Measurements from ENCODE around the gene DGLUCY.

DNA sequence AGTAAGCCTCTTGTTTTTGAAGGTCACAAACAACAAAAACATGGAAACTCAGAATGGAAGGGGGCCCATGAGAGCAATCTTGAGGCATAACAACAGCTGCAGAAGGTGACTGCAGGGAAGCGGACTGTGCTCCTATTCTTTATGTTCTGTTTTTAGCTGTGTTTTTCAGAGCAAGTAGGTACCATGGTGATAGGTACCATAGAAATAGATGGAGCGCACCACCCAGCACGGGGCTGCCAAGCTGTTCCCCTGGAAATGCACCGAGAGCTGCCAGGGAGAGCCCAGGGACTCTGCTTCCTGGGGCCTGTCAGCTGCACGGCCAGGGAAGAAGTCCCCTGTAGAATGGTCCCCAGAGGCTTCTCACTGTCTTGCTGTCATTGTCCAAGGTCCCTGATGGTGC is 32.8 kb downstream of the DGLUCY start:
- no peak for TF ChIP-seq POLR2A (IDR thresholded peaks at IDR 0.05)
- TF ChIP-seq, protein P1, sequence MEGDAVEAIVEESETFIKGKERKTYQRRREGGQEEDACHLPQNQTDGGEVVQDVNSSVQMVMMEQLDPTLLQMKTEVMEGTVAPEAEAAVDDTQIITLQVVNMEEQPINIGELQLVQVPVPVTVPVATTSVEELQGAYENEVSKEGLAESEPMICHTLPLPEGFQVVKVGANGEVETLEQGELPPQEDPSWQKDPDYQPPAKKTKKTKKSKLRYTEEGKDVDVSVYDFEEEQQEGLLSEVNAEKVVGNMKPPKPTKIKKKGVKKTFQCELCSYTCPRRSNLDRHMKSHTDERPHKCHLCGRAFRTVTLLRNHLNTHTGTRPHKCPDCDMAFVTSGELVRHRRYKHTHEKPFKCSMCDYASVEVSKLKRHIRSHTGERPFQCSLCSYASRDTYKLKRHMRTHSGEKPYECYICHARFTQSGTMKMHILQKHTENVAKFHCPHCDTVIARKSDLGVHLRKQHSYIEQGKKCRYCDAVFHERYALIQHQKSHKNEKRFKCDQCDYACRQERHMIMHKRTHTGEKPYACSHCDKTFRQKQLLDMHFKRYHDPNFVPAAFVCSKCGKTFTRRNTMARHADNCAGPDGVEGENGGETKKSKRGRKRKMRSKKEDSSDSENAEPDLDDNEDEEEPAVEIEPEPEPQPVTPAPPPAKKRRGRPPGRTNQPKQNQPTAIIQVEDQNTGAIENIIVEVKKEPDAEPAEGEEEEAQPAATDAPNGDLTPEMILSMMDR (IDR thresholded peaks at IDR 0.05), result no peak
